GM12872 (cell line): ENCODE data around the gene TMEM131.

Experiments
- TF ChIP-seq, protein P1 (sequence below): IDR thresholded peaks from 3 replicates; pipeline ENCODE4 v1.5.1; 2011; ENCODE audit warnings: low read depth, mild to moderate bottlenecking, low read length, moderate library complexity; ENCODE audit not compliant: insufficient read depth

TMEM131 gene

DNA sequence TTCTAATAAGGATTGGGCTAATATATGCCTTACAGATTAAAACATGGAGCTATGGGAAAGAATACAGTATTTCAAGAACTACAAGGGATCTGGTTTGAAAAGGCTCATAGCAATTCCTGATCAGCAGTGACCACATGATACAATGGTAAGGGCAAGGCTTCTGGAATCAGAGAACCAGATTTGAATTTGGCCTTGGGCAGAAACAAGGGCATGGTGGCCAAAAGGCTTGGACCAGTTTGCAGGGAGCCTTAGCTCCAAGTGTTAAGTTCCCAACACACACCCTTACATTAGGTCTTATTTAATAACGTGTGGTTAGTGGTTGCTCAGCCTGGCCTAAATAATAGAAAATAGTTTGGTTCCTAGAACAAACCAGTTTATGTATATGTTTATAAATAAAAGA lies 194.7 kb downstream of the TMEM131 start:
- TF ChIP-seq, protein P1, sequence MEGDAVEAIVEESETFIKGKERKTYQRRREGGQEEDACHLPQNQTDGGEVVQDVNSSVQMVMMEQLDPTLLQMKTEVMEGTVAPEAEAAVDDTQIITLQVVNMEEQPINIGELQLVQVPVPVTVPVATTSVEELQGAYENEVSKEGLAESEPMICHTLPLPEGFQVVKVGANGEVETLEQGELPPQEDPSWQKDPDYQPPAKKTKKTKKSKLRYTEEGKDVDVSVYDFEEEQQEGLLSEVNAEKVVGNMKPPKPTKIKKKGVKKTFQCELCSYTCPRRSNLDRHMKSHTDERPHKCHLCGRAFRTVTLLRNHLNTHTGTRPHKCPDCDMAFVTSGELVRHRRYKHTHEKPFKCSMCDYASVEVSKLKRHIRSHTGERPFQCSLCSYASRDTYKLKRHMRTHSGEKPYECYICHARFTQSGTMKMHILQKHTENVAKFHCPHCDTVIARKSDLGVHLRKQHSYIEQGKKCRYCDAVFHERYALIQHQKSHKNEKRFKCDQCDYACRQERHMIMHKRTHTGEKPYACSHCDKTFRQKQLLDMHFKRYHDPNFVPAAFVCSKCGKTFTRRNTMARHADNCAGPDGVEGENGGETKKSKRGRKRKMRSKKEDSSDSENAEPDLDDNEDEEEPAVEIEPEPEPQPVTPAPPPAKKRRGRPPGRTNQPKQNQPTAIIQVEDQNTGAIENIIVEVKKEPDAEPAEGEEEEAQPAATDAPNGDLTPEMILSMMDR, result no peak

DNA sequence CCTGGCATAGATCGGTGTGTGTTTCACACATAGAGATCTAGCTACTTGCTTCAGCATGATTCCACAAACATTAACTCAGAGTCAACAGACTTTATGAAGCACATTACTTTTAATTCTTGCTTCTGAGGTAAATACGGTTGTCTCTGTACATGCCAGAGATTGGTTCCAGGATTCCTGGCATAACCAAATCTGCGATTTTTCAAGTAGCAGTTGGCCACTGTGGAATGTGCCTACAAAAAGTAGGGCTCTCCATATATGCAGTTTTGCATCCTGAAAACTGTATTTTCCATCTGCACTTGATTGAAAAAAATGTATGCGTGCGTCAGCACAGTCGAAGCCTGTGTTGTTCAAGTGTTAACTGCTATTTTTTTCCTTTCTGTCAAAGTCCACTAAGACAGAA lies 197.3 kb downstream of the TMEM131 start:
- TF ChIP-seq, protein P1, result no peak

DNA sequence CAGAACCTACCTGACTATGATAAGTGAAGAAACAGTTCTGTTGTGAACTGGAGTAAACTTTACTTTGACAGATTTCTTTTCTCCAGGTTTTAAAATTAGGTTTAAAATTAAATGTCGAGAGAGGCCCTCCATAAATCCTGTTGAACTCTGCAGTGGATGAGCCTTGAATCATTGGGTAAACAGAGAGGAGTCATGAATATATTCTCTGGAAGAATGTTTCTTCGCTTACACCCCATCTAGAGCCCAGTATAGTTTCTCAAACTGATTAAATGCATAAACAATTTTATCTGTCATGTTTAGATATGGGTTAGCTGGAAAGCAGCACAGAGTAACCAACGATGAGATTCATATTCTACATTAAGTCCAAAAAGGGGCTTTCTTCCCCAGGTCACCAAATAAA lies 198.4 kb downstream of the TMEM131 start:
- TF ChIP-seq, protein P1, result no peak

DNA sequence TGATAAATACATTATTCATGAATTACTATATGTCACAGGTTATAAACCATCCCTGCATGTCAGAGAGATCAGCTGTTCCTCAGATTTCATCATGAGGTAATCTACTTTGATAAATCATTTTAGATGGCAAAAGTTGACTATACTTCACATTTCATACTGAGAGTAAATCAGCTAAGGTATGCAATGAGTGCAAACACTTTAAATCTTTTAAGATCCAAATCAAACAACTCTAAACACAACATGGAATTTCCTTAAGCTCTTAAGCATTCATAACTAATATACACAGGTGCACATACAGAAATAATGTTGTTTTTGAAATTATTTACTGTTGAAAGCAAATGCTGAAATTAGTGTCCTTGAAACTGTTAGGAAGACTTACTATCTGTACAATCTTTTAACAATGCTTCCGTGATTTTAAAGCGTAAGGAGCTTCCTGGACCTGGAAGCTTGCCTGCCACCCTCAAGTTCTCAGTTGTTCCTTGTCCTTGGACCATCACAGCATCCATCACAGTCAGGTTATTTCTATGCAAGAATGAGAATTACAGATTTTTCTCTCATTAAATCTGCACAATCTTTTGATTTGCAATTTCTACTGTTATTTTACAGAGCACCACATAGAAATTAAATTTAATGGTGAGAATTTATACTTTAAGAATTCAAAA lies 199.2 kb downstream of the TMEM131 start:
- TF ChIP-seq, protein P1, result no peak

DNA sequence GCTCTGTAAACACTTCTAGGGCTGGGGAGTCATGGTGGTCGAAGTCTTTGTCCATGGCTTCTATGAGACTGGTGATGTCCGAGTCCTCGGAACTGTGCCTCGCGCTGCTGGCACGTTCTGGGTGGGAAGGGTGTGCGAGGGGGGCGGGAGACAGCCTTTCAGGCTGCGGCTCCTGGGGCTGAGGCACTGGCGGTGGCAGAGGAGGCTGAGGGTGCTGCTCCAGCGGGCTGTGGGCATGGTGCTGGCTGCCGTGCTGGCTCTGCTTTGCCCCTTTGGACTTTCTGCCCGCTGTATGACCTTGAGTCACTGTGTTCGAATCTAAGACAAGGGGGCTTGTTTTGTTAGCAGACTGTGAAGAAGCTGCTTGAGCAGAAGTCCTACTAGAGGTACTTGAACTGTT lies 203.3 kb downstream of the TMEM131 start:
- TF ChIP-seq, protein P1, result no peak

DNA sequence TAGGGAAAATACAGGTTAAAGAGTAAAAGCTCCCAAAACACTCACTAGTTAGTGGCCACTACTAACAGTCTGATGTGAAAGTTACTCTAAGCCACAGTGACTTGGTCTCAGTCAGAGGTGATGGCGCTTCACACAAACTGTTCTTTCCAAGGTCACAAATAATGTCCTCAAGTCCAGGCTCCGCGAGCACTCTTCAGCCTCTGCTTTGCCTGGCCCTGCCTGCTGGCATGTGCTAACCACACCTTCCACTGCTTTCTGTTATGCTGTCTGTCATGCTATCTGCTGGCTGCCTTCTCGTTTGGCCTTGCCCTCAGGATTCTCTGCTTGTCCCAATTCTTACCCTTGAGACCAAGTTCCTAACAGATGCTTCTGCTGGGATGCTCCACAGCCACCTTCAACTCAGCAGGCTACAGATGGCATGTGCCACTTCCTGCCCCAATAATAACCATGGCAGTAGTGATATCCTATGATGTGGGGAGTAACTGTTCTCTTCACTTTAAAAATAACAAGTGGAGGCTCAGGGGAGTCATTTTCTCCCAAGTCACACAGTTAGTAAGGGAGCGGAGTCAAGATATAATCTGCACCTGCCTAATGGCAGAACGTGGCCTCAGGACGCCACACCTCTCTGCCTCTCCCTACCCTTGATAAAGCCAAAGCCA lies 206.6 kb downstream of the TMEM131 start:
- TF ChIP-seq, protein P1, result no peak

DNA sequence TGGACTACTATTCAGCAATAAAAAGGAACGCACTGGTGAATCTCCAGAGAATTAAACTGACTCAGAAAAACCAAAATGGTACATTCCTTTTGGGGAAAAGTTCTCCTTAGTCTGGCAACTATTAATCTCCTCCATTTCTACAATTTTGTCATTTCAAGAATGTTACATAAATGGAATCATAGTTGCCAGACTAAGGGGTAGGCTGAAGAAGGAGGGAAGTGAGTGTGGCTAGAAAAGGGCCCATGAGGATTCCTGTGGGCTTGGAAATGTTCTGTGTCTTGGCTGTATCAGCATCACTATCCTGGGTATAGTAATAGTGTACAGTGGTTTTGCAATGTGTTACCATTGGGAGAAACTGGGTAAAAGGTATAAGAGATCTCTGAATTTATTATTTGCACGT lies 209.9 kb downstream of the TMEM131 start:
- TF ChIP-seq, protein P1, result no peak
